ENCODE measurements around the gene ST13. TPM values are rescaled to one million over a fixed set of nuclear protein-coding genes. Genes with fewer than 3 reads are reported as not detected.

ST13 gene
- polyA plus RNA-seq, 1 donor (not counting 4 experiments of a cell fraction or from before 2014, with no cell fraction given): 185 TPM

GRCh38 chr22:40878922-40879321, 22.5 kb upstream of the ST13 start:
- no peak for DNase-seq (ENCODE audit: low read depth, low spot score)

GRCh38 chr22:40877488-40877887, 21.0 kb upstream of the ST13 start:
- no peaks in the 10 kb centered on the region for H3K79me2 ChIP-seq (ENCODE audit: control insufficient read depth, insufficient read depth, low read length)
- dilution Hi-C loops (cut with MboI; ENCODE audit: extremely low pct_ligation_motif_present, low sequenced_read_pairs): no loop called here
- no peak for TF ChIP-seq CTCF (optimal IDR thresholded peaks at IDR 0.05 in 1 of 3, IDR thresholded peaks at IDR 0.05 in 1 of 3, conservative IDR thresholded peaks at IDR 0.05 in 1 of 3; ENCODE audit: extremely low read depth in 1 of 3, insufficient read depth in 2 of 3, low read length in 3 of 3)
- no peak for TF ChIP-seq EZH2 (IDR thresholded peaks at IDR 0.05; ENCODE audit: low read length)
- H3K36me3 ChIP-seq (ENCODE audit: control insufficient read depth in 2 of 2, extremely low read depth in 1 of 2, insufficient read depth in 2 of 2, low read length in 2 of 2): peaks cover 5 to 13% of the 10 kb centered on the region in 2 experiments
- DNase-seq (ENCODE audit: low read depth, low spot score) (no peak), FAIRE-seq (no peak)
- no peaks in the 10 kb centered on the region for H3K27me3 ChIP-seq (ENCODE audit: control insufficient read depth, extremely low read depth, insufficient read depth, low read length)
- no peak overlapping the region for H2AFZ ChIP-seq (ENCODE audit: control insufficient read depth, low read length)
- no peaks in the 10 kb centered on the region for H4K20me1 ChIP-seq (ENCODE audit: control insufficient read depth, extremely low read depth, insufficient read depth, low read length)
- H3K4me1 ChIP-seq (ENCODE audit: control insufficient read depth, extremely low read depth, insufficient read depth, low read length): no peaks in the 10 kb centered on the region
- no peak overlapping the region for H3K9ac ChIP-seq (ENCODE audit: control insufficient read depth, extremely low read depth, insufficient read depth, low read length)
- H3K9me1 ChIP-seq (ENCODE audit: control insufficient read depth, extremely low read depth, insufficient read depth, low read length): no peaks in the 10 kb centered on the region
- H3K4me2 ChIP-seq (ENCODE audit: control insufficient read depth, extremely low read depth, insufficient read depth, low read depth, low read length): no peak overlapping the region
- no peak overlapping the region for H3K27ac ChIP-seq (ENCODE audit: control insufficient read depth, insufficient read depth, low read length)
- H3K9me3 ChIP-seq (ENCODE audit: control insufficient read depth, low read depth, low read length): no peaks in the 10 kb centered on the region
- no peak overlapping the region for H3K4me3 ChIP-seq (ENCODE audit: control insufficient read depth in 2 of 3, extremely low read depth in 1 of 3, insufficient read depth in 2 of 3, low read depth in 1 of 3, low read length in 3 of 3)

More at GRCh38 chr22:40878922-40879321, 22.5 kb upstream of the ST13 start:
- H3K9ac ChIP-seq (ENCODE audit: control insufficient read depth, extremely low read depth, insufficient read depth, low read length): no peak overlapping the region
- H3K79me2 ChIP-seq (ENCODE audit: control insufficient read depth, insufficient read depth, low read length): no peaks in the 10 kb centered on the region
- H3K27me3 ChIP-seq (ENCODE audit: control insufficient read depth, extremely low read depth, insufficient read depth, low read length): no peaks in the 10 kb centered on the region
- no peak overlapping the region for H3K4me2 ChIP-seq (ENCODE audit: control insufficient read depth, extremely low read depth, insufficient read depth, low read depth, low read length)
- H4K20me1 ChIP-seq (ENCODE audit: control insufficient read depth, extremely low read depth, insufficient read depth, low read length): no peaks in the 10 kb centered on the region
- no peak for FAIRE-seq
- TF ChIP-seq EZH2 (IDR thresholded peaks at IDR 0.05; ENCODE audit: low read length) (no peak), CTCF (optimal IDR thresholded peaks at IDR 0.05 in 1 of 3, IDR thresholded peaks at IDR 0.05 in 1 of 3, conservative IDR thresholded peaks at IDR 0.05 in 1 of 3; ENCODE audit: extremely low read depth in 1 of 3, insufficient read depth in 2 of 3, low read length in 3 of 3) (no peak)
- H3K4me1 ChIP-seq (ENCODE audit: control insufficient read depth, extremely low read depth, insufficient read depth, low read length): no peaks in the 10 kb centered on the region
- H3K4me3 ChIP-seq (ENCODE audit: control insufficient read depth in 2 of 3, extremely low read depth in 1 of 3, insufficient read depth in 2 of 3, low read depth in 1 of 3, low read length in 3 of 3): no peak overlapping the region
- H3K9me1 ChIP-seq (ENCODE audit: control insufficient read depth, extremely low read depth, insufficient read depth, low read length): no peaks in the 10 kb centered on the region
- H3K9me3 ChIP-seq (ENCODE audit: control insufficient read depth, low read depth, low read length): no peaks in the 10 kb centered on the region
- peaks cover 6 to 16% of the 10 kb centered on the region in 2 experiments for H3K36me3 ChIP-seq (ENCODE audit: control insufficient read depth in 2 of 2, extremely low read depth in 1 of 2, insufficient read depth in 2 of 2, low read length in 2 of 2)
- dilution Hi-C loops (cut with MboI; ENCODE audit: extremely low pct_ligation_motif_present, low sequenced_read_pairs): no loop called here
- H3K27ac ChIP-seq (ENCODE audit: control insufficient read depth, insufficient read depth, low read length): no peak overlapping the region
- no peak overlapping the region for H2AFZ ChIP-seq (ENCODE audit: control insufficient read depth, low read length)
